ENCODE measurements around the gene YARS1. TPM values are rescaled to one million over a fixed set of nuclear protein-coding genes. Genes with fewer than 3 reads are reported as not detected.

Gene YARS1
- polyA plus RNA-seq, 1 donor (not counting 4 experiments of a cell fraction or from before 2014, with no cell fraction given), result 68.4 TPM

GRCh38 chr1:32858791-32859190 is 41.6 kb upstream of the YARS1 start:
- Histone ChIP-seq H4K20me1 (ENCODE audit: control insufficient read depth, extremely low read depth, insufficient read depth, low read length) (no peaks in the 10 kb centered on the region), H3K9me3 (ENCODE audit: control insufficient read depth, low read depth, low read length) (no peaks in the 10 kb centered on the region), H3K36me3 (ENCODE audit: control insufficient read depth in 2 of 2, extremely low read depth in 1 of 2, insufficient read depth in 2 of 2, low read length in 2 of 2) (peaks cover 1 to 10% of the 10 kb centered on the region in 2 experiments), H3K27me3 (ENCODE audit: control insufficient read depth, extremely low read depth, insufficient read depth, low read length) (no peaks in the 10 kb centered on the region), H3K4me2 (ENCODE audit: control insufficient read depth, extremely low read depth, insufficient read depth, low read depth, low read length) (no peak overlapping the region), H3K4me1 (ENCODE audit: control insufficient read depth, extremely low read depth, insufficient read depth, low read length) (peaks cover 14% of the 10 kb centered on the region), H3K79me2 (ENCODE audit: control insufficient read depth, insufficient read depth, low read length) (no peaks in the 10 kb centered on the region), H3K27ac (ENCODE audit: control insufficient read depth, insufficient read depth, low read length) (no peak overlapping the region), H3K9ac (ENCODE audit: control insufficient read depth, extremely low read depth, insufficient read depth, low read length) (no peak overlapping the region), H3K4me3 (ENCODE audit: control insufficient read depth in 2 of 3, extremely low read depth in 1 of 3, insufficient read depth in 2 of 3, low read depth in 1 of 3, low read length in 3 of 3) (no peak overlapping the region), H2AFZ (ENCODE audit: control insufficient read depth, low read length) (no peak overlapping the region), H3K9me1 (ENCODE audit: control insufficient read depth, extremely low read depth, insufficient read depth, low read length) (no peaks in the 10 kb centered on the region)
- dilution Hi-C loops (cut with MboI; ENCODE audit: extremely low pct_ligation_motif_present, low sequenced_read_pairs), result no loop called here
- no peak for DNase-seq (ENCODE audit: low read depth, low spot score)
- FAIRE-seq, result no peak
- TF ChIP-seq EZH2 (IDR thresholded peaks at IDR 0.05; ENCODE audit: low read length), result no peak
- TF ChIP-seq, protein P1, sequence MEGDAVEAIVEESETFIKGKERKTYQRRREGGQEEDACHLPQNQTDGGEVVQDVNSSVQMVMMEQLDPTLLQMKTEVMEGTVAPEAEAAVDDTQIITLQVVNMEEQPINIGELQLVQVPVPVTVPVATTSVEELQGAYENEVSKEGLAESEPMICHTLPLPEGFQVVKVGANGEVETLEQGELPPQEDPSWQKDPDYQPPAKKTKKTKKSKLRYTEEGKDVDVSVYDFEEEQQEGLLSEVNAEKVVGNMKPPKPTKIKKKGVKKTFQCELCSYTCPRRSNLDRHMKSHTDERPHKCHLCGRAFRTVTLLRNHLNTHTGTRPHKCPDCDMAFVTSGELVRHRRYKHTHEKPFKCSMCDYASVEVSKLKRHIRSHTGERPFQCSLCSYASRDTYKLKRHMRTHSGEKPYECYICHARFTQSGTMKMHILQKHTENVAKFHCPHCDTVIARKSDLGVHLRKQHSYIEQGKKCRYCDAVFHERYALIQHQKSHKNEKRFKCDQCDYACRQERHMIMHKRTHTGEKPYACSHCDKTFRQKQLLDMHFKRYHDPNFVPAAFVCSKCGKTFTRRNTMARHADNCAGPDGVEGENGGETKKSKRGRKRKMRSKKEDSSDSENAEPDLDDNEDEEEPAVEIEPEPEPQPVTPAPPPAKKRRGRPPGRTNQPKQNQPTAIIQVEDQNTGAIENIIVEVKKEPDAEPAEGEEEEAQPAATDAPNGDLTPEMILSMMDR (optimal IDR thresholded peaks at IDR 0.05 in 1 of 3, IDR thresholded peaks at IDR 0.05 in 1 of 3, conservative IDR thresholded peaks at IDR 0.05 in 1 of 3; ENCODE audit: extremely low read depth in 1 of 3, insufficient read depth in 2 of 3, low read length in 3 of 3), result no peak

DNA sequence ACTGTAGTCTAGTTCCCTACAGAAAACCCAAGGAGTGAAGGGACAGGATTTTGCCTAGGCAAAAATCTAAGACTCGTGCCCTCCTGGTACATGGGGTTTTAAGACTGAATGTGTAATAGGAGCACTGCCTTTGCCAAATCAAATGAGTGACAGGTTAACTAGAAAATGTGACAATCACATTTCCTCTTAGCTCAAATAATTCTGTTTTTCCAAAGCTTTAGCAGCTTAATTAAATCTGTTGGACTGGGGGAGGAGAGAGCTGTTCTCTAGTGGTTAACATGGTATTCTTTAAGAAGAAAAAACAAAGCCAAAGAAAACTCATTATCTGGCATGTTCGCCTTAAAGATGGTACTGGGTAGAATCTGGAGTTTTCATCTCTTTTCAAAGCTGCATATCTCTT is 41.0 kb upstream of the YARS1 start:
- H3K4me3 ChIP-seq (ENCODE audit: control insufficient read depth in 2 of 3, extremely low read depth in 1 of 3, insufficient read depth in 2 of 3, low read depth in 1 of 3, low read length in 3 of 3), result no peak overlapping the region
- peaks cover 1 to 13% of the 10 kb centered on the region in 2 experiments for H3K36me3 ChIP-seq (ENCODE audit: control insufficient read depth in 2 of 2, extremely low read depth in 1 of 2, insufficient read depth in 2 of 2, low read length in 2 of 2)
- TF ChIP-seq, protein P1 (optimal IDR thresholded peaks at IDR 0.05 in 1 of 3, IDR thresholded peaks at IDR 0.05 in 1 of 3, conservative IDR thresholded peaks at IDR 0.05 in 1 of 3; ENCODE audit: extremely low read depth in 1 of 3, insufficient read depth in 2 of 3, low read length in 3 of 3), result no peak
- TF ChIP-seq EZH2 (IDR thresholded peaks at IDR 0.05; ENCODE audit: low read length), result no peak
- dilution Hi-C loops (cut with MboI; ENCODE audit: extremely low pct_ligation_motif_present, low sequenced_read_pairs), result no loop called here
- no peak overlapping the region for H2AFZ ChIP-seq (ENCODE audit: control insufficient read depth, low read length)
- no peaks in the 10 kb centered on the region for H3K27me3 ChIP-seq (ENCODE audit: control insufficient read depth, extremely low read depth, insufficient read depth, low read length)
- H3K79me2 ChIP-seq (ENCODE audit: control insufficient read depth, insufficient read depth, low read length), result no peaks in the 10 kb centered on the region
- no peaks in the 10 kb centered on the region for H3K9me3 ChIP-seq (ENCODE audit: control insufficient read depth, low read depth, low read length)
- H3K4me2 ChIP-seq (ENCODE audit: control insufficient read depth, extremely low read depth, insufficient read depth, low read depth, low read length), result no peak overlapping the region
- H3K27ac ChIP-seq (ENCODE audit: control insufficient read depth, insufficient read depth, low read length), result no peak overlapping the region
- no peaks in the 10 kb centered on the region for H3K9me1 ChIP-seq (ENCODE audit: control insufficient read depth, extremely low read depth, insufficient read depth, low read length)
- FAIRE-seq (no peak), DNase-seq (ENCODE audit: low read depth, low spot score) (no peak)
- no peaks in the 10 kb centered on the region for H4K20me1 ChIP-seq (ENCODE audit: control insufficient read depth, extremely low read depth, insufficient read depth, low read length)
- peaks cover 14% of the 10 kb centered on the region for H3K4me1 ChIP-seq (ENCODE audit: control insufficient read depth, extremely low read depth, insufficient read depth, low read length)
- no peak overlapping the region for H3K9ac ChIP-seq (ENCODE audit: control insufficient read depth, extremely low read depth, insufficient read depth, low read length)
